Measurements from ENCODE around the gene TACC2. TPM values are rescaled to one million over a fixed set of nuclear protein-coding genes. Genes with fewer than 3 reads are reported as not detected.

The TACC2 gene
- total and polyA plus RNA-seq, 9 of the 15 experiments (the other 6 are each of a cell fraction or from before 2014, with no cell fraction given): under 0.01 to 0.35 (median 0.03) TPM; not detected in 6

GRCh38 chr10:122077311-122077875 lies 88.4 kb downstream of the TACC2 start (continued):
- no peak for TF ChIP-seq KDM5B (IDR thresholded peaks at IDR 0.05; ENCODE audit: insufficient replicate concordance, low read depth, low read length)
- TF ChIP-seq MTA1 (IDR thresholded peaks at IDR 0.05; ENCODE audit: borderline replicate concordance): no peak
- TF ChIP-seq PKNOX1 (IDR thresholded peaks at IDR 0.05): no peak
- no peak for TF ChIP-seq NFIC (IDR thresholded peaks at IDR 0.05)
- no peak for TF ChIP-seq POLR2G (IDR thresholded peaks at IDR 0.05; ENCODE audit: low read depth, low read length)
- no peak for TF ChIP-seq SP2 (IDR thresholded peaks at IDR 0.05; ENCODE audit: extremely low read depth, low read depth, low read length, poor library complexity, severe bottlenecking)
- no peak for TF ChIP-seq FOSL1 (tag; conservative IDR thresholded peaks at IDR 0.05)

- POLR2A ChIA-PET: no interaction called here
- FAIRE-seq: no peak
- no peak for DNase-seq (ENCODE audit: extremely low read depth in 1 of 4, low spot score in 3 of 4)
- no peaks in the 10 kb centered on the region for H3K4me1 ChIP-seq (replicated peaks in 1 of 2; ENCODE audit: control insufficient read depth in 2 of 2, insufficient read depth in 2 of 2, low read length in 2 of 2)
- CTCF ChIA-PET (ENCODE audit: low intra/inter-chr PET ratio): no interaction called here
- intact Hi-C loops (cut with micrococcal nuclease): no loop called here
- H3K4me3 ChIP-seq: no peak overlapping the region
- 0% methylated on average over 3 of the region's 3 CpGs for WGBS (ENCODE audit: insufficient coverage, low coverage, missing lambda C conversion rate)
- peaks cover 2 to 22% of the 10 kb centered on the region in 2 experiments; a peak in 1 of 5 replicates for H3K27me3 ChIP-seq (ENCODE audit: control insufficient read depth in 2 of 2, insufficient read depth in 2 of 2, low read length in 2 of 2)
- H3K9me1 ChIP-seq (ENCODE audit: control insufficient read depth, insufficient read depth, low read length): no peaks in the 10 kb centered on the region
- no peaks in the 10 kb centered on the region for H3K36me3 ChIP-seq (ENCODE audit: control insufficient read depth, insufficient read depth, low read length)
- no peak for ATAC-seq
- no peak overlapping the region for H3K9ac ChIP-seq (ENCODE audit: insufficient read depth in 1 of 2, low read depth in 2 of 2, low read length in 2 of 2)
- H2AFZ ChIP-seq (ENCODE audit: low read depth, low read length): no peak overlapping the region
- no peaks in the 10 kb centered on the region for H3K9me3 ChIP-seq (replicated peaks; ENCODE audit: control insufficient read depth, insufficient read depth, low read depth, low read length)
- BruUV-seq (replicated peaks): no TSS peak
- H3K4me2 ChIP-seq (ENCODE audit: insufficient read depth, low read length): no peak overlapping the region
- in situ Hi-C loops (cut with MboI): no loop called here
- no peak overlapping the region for H3K27ac ChIP-seq (ENCODE audit: extremely low read depth, low read depth, low read length)
- no peaks in the 10 kb centered on the region for H4K20me1 ChIP-seq (replicated peaks; ENCODE audit: control insufficient read depth, insufficient read depth, low read length)
- no peaks in the 10 kb centered on the region for H3K79me2 ChIP-seq (ENCODE audit: control insufficient read depth, insufficient read depth, low read length)
- TF ChIP-seq POU5F1 (IDR thresholded peaks at IDR 0.05; ENCODE audit: borderline replicate concordance, low read depth, low read length, partially characterized antibody) (no peak), ILK (tag; IDR thresholded peaks at IDR 0.05; ENCODE audit: borderline replicate concordance, low read depth) (no peak), HES1 (IDR thresholded peaks at IDR 0.05; ENCODE audit: low read depth) (no peak), TAL1 (IDR thresholded peaks at IDR 0.05) (no peak), ZBTB34 (CRISPR knock-in tag; IDR thresholded peaks at IDR 0.05) (no peak), CLOCK (CRISPR knock-in tag; IDR thresholded peaks at IDR 0.05; ENCODE audit: borderline replicate concordance) (no peak), DMBX1 (CRISPR knock-in tag; IDR thresholded peaks at IDR 0.05; ENCODE audit: borderline replicate concordance) (no peak), SIRT6 (IDR thresholded peaks at IDR 0.05; ENCODE audit: low read depth, low read length) (no peak), ZNF75A (CRISPR knock-in tag; IDR thresholded peaks at IDR 0.05) (no peak)
Observed at GRCh38 chr10:122078326-122078725, 89.4 kb downstream of the TACC2 start.
